HCEC 1CT (cell line): ENCODE results near the gene ELFN1.

ENCODE experiments used
- DNase-seq: peaks from one replicate; pipeline ENCODE4 v3.0.0-alpha.2; 2017

The ELFN1 gene

GRCh38 chr7:1696671-1697498, 26.8 kb downstream of the ELFN1 start:
- no peak for DNase-seq

DNA sequence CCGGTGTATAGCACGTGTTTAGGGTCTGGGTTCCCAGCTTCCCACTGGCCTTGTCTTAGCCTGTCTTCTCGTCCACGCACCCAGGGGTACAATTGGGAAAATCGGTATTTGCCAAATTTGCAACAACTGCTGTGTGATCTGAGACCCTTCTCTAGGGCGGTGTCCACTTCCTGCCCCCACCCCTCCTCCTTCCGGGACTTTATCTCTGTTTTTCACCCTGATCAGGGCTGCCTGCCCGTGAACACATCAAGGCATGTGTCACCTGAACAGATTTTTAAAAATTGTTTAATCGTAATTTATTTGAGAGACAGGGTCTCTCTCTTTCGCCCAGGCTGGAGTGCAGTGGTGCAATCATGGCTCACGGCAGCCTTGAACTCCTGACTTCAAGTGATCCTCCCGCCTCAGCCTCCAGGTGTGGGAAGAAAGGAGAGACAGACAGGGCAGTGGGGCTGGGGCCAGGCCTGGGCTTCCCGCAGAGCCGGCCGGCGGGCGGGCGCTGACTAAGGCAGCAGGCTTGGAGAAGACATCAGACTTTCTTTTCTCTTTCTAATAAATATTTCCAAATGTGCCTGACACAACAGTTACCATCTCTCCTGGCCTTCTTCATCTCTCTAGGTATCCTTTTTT, 27.5 kb downstream of the ELFN1 start:
- DNase-seq = no peak

- no peak for DNase-seq
Observed at GRCh38 chr7:1698201-1698600, 28.1 kb downstream of the ELFN1 start.

DNA sequence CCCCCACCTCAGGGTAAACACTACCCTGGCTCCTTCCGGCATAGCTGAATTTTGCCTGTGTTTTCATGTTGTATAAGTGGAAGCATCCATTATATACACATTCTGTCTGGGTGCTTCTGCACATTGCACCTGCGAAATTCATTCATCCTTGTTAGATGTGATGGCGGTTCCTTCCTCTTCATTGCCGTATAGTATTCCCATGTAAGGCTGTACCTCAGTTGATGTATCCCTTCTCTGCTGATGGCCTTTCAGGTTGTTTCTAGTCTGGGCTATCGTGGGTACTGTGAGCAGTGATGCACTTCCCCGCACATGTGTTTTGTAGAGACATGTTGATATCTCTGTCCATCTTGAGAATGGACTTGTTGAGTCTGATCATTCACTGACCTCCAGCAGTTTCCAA, 28.9 kb downstream of the ELFN1 start:
- DNase-seq = no peak

GRCh38 chr7:1700086-1700485, 30.0 kb downstream of the ELFN1 start:
- DNase-seq = no peak

DNA sequence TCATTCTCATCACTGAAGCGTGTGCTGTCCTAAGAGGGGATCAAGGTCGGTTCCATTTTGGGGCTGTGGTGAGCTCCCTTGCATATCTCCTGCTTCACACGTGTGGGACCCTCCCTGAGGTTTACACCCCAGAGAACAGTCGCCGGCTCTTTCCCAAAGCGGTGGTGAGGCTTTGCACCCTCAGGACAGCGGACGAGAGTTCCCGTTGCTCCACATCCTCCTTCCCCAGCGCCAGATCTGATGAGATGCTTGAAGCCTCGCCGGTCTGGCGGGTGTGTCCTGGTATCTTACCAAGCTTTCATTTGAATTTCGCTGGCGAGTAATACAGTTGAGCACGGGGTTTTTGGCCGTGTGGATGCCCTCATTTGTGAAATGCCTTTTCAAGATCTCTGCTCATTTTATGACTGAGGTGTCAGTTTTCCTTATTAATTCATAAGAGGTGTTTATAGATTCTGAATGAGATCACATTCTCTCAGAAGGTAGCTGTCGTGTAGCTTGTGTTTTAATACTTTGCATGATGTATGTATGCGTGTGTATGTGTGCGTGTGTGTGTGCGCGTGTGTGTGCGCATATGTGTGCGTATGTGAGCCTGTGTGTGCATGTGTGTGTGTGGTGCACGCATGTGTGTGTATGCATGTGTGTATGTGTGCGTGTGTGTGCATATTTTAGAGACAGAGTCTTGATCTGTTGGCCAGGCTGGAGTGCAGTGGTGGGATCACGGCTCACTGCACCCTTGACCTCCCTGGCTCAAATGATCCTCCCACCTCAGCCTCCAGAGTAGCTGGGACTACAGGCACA, 30.7 kb downstream of the ELFN1 start:
- DNase-seq = no peak

- no peak for DNase-seq
Observed at GRCh38 chr7:1702652-1703051, 32.6 kb downstream of the ELFN1 start.

- DNase-seq = no peak
Observed at GRCh38 chr7:1703441-1703840, 33.4 kb downstream of the ELFN1 start.

DNA sequence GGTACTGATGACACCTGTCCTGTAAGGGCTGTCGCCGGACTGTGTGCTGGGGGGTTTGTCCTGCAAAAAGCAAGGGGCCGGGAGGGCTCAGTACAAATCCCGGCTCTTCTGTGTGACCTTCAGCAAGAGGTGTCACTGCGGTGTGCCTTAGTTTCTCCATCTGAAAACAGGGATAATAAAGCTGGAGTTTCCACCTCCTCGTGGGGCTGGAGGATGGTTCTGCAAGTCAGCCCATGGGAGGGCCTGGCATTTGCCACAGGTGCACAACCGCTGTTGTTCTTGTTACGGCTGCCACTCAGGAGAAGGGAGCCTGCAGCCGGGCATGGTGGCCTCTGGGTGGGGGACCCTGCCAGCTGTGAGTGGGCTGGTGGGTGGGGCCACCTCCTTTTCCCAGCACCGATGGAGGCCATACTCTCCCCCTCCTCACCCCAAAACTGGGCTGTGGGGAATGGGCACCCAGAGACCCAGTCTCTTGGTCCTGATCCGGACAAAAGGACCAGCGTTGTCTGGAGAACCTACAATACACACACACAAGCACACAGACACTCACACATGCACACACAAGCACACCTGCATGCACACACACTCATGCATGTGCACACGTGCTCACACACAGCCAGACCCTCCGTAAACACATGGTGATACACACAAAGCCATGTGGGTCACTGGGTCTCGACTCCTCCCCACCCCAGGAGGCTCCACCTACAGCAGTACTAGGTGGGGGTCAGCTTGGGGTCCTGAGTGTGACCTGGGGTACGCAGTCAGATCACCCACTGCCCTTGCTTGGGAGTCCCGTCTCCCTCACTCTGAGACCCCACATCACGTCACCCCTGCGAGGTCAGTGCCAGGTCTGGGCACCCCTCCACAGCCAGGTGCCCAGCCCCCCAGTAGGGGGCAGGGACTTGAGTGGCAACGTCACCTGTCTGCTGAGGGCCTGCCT, 34.1 kb downstream of the ELFN1 start:
- DNase-seq = no peak

GRCh38 chr7:1704811-1705738, 35.0 kb downstream of the ELFN1 start:
- DNase-seq = no peak

- DNase-seq = no peak
Observed at GRCh38 chr7:1705856-1706255, 35.8 kb downstream of the ELFN1 start.

GRCh38 chr7:1706381-1706720, 36.3 kb downstream of the ELFN1 start:
- no peak for DNase-seq

DNA sequence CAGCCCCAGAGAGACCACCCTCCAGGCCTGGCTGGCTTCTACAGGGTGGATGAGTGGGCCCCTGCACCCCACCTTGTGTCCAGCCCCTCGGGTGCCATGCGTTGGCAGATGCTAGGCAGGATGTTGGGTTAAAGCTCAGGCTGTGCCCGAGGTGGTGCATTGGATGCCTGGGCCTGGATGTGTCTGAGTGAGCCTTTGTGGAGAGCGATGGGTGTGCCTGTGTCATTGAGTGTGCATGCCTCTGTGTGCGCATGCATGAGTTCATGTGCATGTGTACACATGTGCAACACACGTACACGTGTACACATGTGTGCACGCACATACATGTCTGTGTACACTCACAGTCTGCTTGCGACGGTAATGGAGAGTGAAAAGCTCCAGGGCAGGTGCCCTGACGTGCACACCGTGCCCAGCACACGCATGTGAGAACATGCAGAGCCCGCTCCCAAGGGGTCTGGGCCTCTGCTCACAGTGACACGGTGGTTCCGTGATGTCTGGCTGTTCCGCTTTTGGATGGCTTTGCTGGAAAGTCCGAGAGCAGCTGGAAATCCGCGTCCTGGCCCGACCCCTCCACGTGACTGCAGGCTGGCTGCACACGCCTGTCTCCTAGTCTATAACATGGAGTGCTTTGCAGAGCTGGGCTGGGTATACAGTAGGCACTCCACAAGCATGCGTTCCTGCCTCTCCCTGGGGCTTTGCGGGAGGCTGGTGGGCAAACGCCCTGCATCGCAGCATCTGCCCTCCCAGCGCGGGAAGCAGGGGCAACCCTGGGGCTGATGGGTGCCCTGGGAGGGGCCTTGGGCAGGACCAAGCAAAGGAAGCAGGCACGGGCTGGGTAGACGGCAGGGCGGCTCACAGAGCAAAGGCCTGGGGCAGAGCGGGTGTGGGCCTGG, 36.9 kb downstream of the ELFN1 start:
- DNase-seq = no peak

DNA sequence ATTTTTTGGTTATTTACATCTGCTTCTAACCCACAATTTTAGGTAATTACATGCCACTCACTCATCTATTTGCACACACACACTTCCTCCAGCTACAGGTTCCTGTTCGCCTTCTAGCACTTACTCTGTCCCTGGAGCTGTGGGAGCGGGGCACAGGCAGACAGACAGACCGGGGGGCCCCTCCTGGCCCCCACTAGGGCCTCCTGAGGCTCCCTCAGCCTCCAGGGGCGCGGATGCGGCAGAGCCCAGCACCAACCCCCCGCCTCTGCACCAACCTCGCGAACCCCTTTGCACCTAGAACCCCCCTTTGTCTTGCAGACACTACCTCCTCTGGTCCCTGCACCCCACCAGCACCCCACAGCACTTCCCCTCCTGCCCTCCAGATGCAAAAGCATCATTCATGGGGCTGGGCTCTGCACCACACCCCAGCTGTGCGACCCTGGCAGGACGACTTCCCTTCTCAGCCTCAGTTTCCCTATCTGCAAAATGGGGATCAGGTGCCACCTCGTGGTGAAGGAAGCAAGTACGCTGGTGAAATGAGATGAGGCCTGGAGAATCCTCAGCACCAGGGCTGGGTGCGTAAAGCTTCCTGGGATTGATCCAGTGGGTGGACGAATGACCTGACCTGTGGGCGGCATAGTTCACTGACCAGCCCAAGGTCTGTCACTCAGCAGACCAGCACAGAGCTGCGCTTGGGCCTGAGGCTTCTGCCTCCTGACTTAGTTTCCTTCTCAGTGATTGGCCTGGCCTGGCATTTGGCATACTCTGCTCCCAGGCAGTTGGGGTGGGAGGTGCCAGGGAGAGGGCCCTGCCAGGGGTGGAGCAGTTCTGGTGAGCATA, 37.9 kb downstream of the ELFN1 start:
- no peak for DNase-seq

- no peak for DNase-seq
Observed at GRCh38 chr7:1708596-1709251, 38.6 kb downstream of the ELFN1 start.

- DNase-seq = no peak
Observed at GRCh38 chr7:1709281-1709680, 39.2 kb downstream of the ELFN1 start.

DNA sequence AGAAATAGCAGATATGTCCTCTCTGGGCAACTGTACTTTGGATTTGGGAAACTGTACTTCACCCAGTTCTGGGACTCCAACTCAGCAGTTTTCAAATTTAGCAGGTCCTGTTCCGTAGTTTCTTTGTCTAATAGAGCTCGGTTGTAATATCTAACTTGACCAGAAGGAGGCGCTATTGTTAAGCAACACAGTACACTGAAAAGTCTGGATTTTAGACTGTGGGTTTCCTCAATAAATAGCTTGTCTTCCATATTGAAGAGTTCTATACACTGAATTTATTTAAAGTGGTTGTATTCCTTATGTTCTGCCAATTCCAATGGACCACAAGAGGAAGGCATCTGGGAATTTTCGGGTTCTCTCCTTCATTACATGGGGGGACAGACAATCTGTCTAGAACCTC, 39.8 kb downstream of the ELFN1 start:
- no peak for DNase-seq

GRCh38 chr7:1710936-1711335, 40.9 kb downstream of the ELFN1 start:
- DNase-seq = no peak

DNA sequence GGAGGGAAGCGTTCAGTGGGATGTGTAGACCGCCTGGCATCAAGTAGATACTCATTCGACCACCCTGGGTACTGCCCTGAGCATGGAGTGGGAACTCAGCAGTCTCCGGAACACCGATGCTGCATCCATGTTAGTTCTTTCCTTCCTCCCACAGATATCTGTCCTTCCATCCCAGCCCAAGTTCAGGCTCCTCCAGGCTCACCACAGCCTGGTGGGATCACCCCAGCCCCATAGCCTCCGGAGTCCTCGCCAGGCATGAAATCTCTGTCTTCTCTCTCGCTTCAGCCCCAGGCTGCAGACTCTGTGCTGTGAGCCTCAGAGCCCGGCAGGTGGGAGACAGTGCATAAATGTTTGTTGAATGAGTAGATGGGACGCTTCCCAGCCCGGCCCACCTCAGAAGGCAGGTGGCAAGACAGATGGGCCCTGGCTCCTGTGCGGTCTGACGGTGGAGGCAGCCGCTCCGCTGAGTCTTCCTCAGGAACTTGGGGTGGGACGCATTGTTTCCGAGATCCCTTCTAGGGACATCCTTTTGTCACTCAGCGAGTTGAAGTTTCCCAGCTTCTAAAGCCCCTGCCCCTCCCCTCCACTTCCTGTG, 42.9 kb downstream of the ELFN1 start:
- DNase-seq = no peak
